ENCODE measurements around the gene CACNG1.
"Not testable (repeated sequence)": the region's sequence is repeated elsewhere in the genome, so short reads cannot be mapped to it uniquely, and the experiment has no call there.

The CACNG1 gene

DNA sequence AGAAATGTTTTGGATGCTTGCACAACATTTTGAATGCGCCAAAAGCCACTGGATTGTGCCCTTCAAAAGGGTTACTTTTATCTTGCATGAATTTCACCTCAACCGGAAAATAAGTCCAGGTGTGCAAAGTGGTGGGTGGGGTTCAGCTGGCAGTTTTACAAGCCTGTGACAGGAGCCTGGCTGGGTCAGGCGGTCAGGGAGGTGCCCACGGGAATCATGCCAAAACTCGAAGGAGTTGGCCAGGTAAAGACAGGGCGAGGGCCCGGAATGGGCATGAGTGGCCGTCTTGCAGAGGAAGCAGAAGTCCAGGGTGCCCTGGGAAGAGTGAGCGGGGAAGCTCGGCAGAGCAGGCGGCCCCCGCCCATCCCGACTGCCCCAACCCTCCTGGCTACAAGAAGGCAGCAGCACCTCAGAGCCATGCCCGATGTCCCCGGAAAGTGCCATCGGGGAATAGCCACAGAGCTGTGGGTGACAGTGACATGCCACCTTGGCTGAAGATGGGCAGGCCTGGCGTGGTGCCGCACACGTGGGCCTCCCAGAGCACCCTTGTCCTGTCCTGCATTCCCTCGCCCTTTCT, 19.1 kb upstream of the CACNG1 start:
- no peak for DNase-seq (ENCODE audit: low read depth)

DNA sequence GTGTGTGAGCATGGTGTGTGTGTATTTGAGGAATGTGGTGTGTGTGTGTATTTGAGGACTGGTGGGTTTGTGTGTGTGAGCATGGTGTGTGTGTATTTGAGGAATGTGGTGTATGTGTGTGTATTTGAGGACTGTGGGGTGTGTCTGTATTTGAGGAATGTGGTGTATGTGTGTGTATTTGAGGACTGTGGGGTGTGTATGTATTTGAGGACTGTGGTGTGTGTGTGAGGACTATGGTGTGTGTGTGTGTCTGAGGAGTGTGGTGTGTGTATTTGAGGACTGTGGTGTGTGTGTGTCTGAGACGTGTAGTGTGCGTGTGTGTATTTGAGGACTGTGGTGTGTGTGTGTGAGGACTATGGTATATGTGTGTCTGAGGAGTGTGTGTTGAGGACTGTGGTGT, 18.0 kb upstream of the CACNG1 start:
- no peak for DNase-seq (ENCODE audit: low read depth)

DNA sequence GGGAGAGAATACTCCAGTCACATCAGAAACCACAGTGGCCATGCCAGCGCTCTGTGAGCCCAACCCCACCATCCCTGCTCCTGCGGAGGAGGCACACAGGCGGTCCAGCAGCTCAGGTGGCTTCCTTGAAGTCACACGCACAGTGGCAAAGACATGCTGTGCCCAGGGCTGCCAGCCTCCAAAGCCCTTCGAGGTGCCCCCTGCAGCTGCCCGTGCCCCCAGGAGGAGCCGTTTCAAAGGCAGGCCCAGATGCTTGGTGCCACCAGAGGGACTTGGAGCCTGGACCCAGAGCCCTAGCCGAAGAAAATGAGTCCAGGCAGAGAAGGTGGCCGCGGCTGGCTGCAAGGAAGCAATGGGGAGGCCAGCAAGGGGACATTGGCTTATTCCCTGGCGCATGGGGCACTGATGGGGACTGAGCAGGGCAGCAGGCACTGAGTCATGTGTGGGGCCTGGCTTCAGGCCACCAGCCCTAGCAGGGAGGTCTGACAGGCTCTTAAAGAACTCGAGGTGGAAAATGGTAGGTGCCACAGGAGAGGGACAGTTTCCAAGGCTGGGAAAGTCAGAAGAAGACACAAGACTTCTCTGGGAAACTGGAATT, 17.2 kb upstream of the CACNG1 start:
- no peak for DNase-seq (ENCODE audit: low read depth)

DNA sequence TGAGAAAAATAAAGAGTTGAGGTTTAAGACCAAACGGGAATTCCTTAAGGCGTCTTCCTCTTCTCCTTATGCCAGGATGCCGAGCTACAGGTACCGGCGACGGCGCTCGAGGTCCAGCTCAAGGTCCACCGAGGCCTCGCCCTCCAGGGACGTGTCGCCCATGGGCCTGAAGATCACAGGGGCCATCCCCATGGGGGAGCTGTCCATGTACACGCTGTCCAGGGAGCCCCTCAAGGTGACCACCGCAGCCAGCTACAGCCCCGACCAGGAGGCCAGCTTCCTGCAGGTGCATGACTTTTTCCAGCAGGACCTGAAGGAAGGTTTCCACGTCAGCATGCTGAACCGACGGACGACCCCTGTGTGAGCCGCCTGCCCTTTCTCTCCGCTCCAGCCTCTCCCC, 13.7 kb upstream of the CACNG1 start:
- no peak for DNase-seq (ENCODE audit: low read depth)

DNA sequence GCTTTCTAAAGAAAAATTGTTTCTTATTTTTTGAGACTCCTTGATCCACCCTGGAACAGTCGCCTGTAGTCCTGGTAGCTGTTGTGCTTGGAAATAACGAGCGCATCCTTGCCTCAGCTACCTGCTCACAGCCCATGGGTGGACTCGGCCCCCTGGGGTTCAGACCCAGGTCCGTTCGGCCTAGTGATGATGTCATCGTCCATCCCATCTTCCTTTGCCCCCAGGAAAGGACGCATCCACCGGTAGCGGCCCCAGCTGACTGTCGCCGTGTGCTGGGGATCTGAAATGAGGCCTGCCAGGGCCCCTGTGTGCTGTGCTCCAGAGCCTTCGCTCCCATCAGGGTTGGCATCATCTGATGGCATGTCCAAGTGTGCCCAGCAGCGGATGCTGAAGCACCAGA, 12.0 kb upstream of the CACNG1 start:
- DNase-seq (ENCODE audit: low read depth) = no peak

DNA sequence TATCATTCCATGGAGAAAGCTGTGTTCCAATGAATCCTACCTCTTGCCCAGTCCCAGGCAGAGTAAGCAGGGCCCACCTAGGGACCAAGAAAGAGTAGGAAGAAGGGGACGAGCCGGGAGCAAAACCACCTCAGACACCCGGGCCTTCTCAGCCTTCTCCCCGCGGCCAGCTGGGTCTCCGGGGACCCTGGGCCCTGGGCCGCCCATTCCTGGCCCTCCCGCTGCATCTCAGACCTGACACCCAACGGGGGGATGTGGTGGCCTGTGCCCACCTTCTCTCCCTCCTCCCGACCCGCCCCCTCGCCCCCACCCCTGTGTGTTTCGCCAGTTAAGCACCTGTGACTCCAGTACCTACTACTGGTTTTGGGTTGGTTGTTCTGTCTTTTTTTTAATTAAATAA, 11.4 kb upstream of the CACNG1 start:
- no peak for DNase-seq (ENCODE audit: low read depth)

DNA sequence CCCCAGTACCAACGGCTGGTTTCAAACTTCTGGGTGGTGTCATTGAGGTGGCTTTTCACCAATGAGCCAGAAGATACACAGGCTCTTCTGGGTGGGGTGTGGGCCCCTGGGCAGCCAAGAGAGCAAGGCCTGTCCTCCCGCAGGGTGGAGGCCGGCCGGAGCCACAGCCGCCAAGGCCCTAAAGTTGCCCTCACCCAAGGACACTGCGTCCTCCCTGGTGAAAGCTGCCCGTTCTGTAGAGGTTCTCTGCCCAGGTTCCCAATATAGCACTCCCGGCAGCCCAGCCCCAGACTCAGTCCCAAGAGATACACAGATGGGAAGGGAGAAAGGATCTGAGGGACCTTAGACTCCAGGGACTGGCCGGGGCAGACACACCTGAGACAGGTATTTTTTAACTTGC, 10.7 kb upstream of the CACNG1 start:
- no peak for DNase-seq (ENCODE audit: low read depth)

DNA sequence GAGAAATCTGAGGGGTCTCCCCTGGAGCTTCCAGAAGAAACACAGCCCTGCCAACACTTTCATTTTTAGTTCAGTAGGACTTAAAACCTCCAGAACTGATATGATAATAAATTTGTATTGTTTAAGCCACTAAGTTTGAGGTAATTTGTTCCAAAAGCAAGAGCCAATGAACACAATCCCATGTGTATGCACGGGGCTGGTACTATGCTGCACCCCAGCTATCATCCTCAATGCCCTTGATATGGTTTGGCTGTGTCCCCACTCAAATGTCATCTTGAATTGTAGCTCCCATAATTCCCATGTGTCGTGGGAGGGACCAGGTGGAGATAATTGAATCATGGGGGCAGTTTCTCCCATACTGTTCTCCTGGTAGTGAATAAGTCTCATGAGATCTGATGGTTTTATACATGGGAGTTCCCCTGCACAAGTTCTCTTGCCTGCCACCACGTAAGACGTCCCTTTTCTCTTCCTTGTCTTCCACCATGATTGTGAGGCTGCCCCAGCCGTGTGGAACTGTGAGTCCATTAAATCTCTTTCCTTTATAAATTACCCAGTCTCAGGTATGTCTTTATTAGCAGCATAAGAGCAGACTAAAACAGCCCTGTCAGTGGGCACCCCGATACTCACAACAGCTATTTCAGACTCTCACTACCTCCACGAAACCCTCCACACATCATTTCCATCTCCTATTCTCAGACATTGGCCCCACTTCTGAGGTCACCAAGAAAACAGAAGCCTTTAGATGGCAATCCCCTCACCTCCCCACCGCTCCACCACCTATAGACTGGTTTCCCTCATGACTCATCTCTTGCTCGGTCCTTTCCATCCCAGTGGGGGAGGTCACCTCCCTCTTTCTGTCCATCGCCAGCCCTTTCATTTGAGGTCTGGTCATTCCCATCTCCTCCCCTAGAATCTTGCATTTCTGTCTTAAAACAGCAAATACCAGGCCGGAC, 8.9 kb upstream of the CACNG1 start:
- no peak for DNase-seq (ENCODE audit: low read depth)

DNA sequence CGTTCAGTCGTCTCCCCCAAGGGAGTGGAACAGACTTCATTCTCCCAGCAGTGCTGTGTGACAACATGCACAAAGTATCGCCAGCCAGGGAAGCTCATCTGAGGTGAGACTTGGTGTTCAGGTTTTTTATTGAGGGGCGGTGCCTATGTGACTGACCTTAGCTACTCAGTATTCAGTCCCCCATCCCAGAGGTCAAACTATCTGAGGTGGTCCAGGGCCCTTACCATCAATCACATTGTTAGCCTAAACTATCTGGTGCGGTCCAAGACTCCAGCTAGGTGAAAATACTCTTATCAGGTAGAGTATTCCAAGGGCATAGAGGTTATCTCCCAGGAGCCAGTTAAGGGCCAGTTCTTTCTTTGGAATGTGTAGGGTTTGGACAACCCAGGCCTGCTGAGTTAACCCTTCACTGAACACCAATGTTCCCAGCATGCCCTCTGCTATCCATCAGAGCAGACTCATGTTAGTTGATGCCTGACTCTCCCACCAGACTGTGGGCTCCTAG, 5.4 kb upstream of the CACNG1 start:
- DNase-seq (ENCODE audit: low read depth) = no peak

DNA sequence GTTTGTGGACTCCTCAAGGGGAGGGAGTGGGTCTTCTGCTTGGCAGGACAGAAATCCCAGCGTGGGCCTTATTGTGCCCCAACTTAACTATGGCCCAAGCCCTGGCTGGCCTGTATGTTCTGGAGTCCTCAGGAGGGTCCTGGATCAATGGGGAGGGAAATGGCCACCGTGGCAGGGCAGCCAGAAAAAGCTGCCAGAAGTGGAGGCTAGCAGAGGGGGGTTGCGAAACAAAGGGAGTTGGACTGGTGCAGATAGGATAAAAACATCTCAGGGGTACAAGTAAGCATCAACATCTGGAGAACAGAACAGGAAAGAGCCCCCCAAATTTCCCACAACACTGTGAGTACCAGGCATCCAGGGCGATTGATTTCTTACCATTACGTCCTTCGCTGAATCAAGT, 3.7 kb upstream of the CACNG1 start:
- no peak for DNase-seq (ENCODE audit: low read depth)

DNA sequence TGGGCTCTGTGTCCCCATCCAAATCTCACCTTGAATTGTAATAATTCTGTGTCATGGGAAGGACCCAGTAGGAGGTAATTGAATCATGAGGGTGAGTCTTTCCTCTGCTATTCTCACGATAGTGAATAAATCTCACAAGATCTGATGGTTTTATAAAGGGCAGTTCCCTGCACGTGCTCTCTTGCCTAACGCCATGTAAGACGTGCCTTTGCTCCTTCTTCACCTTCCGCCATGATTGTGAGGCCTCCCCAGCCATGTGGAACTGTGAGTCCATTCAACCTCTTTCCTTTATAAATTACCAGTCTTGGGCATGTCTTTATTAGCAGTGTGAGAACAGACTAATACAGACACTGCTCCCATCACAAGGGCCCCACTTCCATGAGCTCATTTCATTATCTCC, 3.2 kb upstream of the CACNG1 start:
- not testable (repeated sequence) for DNase-seq (ENCODE audit: low read depth)

DNA sequence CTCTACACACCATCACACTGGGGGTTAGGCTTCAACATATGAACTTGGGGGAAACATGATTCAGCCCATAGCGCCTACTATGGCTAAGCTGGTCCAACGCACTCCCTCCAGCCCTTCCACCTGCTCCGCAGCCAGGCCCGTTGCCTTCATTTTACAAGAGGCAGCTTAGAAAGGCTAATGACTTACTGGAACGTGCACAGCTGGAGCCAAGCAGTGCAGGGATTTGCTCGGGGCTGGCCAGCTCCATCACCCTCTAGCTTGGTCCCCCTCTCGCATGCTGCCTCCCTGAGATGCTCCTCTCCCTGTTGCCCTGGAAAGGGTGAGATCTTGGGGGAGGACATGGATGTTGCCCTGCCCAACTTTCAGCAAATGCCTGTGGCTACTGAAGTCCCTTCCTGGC, 2.8 kb upstream of the CACNG1 start:
- no peak for DNase-seq (ENCODE audit: low read depth)

DNA sequence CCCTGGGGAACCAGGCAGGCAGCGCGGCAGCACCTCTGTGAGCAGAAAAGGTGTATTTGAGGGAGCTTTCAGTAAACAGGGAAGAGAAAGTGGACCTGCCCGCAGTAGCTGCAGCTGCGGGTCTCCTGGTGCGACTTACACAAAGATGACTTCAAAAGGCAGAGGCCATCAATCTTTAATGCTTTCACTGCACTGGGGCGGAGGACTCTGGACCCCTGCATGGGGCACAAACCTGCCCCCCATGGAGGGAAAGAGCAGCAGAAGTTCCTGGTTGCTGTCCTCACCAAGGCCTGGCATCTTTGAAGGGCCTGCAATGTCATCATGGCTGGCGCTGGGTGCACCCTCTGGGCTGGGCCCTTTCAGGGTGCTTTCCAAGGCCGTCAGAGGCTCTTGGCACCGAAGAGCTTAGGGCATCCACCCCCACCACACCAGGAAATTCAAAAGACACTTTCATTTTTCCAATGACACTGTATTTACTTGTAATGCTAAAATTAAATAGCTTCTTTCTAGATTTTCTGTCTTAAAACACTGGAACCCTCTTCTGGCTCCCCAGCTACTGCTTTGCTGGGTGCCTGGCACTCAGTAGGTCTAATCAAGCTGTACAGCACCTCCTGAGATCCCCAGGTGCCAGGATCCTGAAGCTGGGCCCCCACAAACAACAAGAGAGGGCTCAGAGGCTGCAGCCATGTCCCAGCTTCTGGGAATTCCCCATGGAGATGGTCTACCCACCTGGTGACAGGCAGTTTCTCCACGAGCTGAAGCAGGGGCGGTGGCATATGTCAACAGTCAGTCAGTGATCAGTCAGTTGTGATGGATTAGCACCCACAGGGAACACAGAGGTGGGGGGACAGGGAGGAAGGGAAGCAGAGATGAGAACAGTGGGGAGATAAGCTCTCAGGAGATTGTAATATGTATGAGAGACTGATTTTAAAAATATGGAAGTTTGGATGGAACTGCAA, 2.1 kb upstream of the CACNG1 start:
- DNase-seq (ENCODE audit: low read depth) = no peak

DNA sequence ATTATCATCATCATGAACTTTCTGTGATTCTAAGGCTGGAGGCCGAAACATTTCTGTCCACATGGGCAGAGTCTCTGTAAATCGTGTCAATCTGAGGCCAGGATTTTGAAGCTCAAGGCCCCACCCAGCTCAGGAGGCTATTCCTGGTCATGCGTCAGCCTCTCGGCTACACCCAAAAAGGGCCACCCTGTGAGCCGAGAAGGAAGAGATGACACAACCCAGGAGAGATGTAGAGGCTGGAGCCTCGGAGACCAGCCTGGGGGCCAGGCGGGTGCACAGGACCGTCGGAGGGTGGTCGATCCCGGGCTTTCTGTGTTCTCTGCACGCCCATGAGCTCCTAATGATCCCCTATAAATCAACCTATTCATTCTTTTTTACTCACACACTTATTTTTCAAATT, 1.1 kb upstream of the CACNG1 start:
- DNase-seq (ENCODE audit: low read depth) = no peak

DNA sequence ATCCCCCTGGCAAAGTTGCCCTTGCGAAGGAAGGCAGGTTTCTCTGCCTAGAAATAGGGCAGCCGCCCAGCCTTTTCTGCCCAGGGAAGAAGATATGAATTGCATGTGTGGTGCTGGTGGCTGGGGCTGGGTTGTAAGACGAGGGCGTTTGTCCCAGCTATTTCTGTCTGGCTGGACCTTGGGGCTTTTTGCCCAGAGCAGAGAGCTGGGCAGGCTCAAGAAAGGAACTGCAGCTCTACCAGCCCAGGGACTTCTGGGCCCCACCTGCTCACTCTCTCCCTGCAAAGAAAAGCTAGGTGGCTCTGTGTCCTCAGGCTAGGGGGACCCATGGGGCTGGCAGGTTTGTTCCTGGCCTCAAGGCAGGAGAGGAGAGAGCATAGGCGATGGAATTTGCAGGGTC, 586 bp downstream of the CACNG1 start:
- DNase-seq (ENCODE audit: low read depth) = no peak

DNA sequence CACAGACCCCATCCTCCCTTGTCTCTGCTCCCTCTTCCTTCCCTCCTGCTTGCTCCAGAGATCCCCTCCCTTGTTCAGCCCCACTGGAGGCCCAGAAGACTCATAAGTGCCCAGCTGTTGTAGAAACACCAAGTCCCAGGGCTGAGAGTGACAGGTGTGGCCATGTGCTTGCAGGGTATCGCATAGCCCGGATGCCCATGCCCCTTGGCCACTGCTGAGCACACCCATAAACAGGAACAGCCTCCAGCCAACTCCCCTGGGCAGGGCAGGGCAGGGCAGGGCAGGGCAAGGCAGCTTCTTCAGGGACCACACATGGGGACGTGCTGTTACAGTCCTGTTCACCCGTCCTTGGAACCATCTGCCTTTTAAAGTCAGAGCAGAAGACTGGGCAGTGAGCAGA, 2.0 kb downstream of the CACNG1 start:
- no peak for DNase-seq (ENCODE audit: low read depth)

DNA sequence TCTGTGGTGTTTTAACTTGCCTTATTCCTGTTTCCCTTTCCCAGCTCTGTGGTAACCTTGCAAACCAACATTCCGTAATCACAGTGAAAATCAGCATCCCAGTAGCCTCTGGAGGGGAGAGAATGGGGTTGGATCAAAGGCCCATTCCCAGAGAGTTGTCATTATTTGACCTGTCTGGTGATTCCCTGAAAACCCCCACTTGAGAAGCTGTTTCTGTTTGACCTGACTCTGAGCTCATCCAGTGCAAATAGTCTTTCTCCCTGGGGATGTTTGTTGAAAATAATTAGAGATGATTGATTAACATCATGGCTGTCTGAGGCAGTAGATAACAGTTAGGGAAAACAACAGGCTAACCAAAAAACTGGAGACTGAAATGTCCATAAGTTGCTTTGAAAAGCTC, 3.0 kb downstream of the CACNG1 start:
- no peak for DNase-seq (ENCODE audit: low read depth)

DNA sequence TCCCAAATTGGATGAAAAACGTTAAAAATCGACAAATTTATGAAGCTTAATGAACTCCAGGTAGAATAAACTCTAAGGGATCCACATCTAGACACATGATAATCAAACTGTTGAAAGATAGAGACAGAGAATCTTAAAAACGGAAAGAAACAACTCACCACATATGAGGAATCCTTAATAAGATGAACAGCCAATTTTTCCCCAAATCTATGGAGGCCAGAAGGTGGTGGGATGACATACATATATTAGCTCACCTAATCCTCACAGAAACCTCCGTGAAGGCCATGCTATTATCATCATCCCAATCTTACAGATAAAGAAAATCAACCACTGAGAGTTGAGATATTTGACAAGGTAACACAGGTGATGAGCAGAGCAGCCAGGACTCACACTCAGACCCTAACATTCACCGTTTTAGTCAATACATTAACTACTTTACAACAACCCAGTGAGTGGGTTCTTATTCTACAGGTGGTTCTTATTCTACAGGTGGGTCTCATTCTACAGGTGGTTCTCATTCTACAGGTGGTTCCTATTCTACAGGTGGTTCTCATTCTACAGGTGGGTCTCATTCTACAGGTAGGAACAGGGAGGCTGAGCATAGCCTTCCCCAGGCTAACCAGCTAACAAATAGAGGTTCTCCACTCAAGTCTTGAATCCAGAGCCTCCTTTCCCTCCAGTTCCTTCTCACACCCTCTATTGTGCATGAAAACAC, 4.8 kb downstream of the CACNG1 start:
- no peak for DNase-seq (ENCODE audit: low read depth)

DNA sequence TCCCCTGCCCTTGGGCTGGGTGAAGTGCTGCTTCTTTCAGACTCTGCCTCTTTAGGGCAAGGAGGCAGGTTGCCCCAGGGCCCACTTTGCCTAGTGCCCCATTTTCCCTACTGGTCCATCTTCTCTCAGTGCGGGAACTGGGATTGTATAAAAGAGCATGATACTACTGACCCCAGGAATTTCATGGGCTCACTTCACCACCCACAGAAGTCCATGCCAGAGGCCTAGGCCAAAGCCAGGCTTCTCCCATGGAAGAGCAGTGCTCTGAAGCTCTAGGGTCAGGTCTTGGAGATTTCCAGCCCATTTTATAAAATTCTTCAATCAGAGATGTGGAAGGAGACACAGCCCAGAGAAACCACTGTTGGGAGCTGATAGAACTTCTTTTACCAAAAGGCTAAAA, 5.7 kb downstream of the CACNG1 start:
- no peak for DNase-seq (ENCODE audit: low read depth)

DNA sequence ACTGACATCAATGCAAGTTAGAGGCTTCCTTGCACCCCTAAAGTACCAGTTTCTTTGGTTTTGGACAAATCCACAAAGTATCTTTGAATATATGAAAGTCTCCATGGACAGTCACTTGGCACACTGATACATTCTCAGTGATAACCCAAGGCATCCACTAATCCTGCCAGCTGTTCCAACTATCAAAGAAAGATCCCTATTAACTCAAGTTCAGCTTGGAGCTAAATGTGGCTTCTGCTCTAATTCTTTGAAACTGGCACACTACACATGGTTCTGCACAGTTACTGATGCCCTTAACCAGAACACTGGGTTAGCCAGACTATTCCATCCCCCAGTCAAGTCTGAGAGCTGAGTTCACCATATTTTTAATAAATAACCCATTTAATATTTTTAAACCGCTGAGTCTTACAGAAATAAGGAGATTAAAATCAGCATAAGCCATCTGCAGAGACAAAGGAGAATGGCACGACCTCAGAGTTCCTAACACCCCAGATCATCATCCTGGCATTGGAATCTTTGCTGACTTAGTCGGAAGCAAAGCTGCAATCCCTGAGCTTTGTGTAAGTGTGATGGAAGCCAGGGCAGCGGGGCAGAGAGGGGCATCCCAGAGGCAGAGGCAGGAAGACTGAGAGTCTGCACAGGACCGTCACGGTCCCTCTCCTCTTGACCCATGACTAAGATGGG, 6.3 kb downstream of the CACNG1 start:
- no peak for DNase-seq (ENCODE audit: low read depth)

DNA sequence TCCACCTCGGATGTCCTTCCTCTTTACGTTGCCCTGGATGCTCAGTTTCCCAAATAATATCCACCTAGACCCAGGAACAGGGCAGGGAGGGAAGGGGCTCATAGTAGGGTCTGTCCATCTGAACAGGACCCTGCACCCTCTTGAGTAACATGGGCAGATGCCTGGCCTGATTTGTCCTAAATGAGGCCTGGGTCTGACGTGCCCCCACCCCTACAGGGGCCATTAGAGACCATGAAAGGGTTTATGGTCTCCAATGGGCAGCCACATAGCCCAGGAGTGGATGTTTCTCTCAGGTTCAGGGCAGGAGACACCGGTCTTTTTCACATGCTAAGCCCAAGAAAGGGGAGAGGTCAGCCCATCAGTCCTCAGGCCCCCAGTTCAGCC, 6.8 kb downstream of the CACNG1 start:
- no peak for DNase-seq (ENCODE audit: low read depth)
